ENCODE data around the gene RPL13A. TPM values are rescaled to one million over a fixed set of nuclear protein-coding genes. Genes with fewer than 3 reads are reported as not detected.

RPL13A gene
- total and polyA plus RNA-seq, 9 of the 15 experiments (the other 6 are each of a cell fraction or from before 2014, with no cell fraction given): 1,744 to 5,482 (median 2,949) TPM

DNA sequence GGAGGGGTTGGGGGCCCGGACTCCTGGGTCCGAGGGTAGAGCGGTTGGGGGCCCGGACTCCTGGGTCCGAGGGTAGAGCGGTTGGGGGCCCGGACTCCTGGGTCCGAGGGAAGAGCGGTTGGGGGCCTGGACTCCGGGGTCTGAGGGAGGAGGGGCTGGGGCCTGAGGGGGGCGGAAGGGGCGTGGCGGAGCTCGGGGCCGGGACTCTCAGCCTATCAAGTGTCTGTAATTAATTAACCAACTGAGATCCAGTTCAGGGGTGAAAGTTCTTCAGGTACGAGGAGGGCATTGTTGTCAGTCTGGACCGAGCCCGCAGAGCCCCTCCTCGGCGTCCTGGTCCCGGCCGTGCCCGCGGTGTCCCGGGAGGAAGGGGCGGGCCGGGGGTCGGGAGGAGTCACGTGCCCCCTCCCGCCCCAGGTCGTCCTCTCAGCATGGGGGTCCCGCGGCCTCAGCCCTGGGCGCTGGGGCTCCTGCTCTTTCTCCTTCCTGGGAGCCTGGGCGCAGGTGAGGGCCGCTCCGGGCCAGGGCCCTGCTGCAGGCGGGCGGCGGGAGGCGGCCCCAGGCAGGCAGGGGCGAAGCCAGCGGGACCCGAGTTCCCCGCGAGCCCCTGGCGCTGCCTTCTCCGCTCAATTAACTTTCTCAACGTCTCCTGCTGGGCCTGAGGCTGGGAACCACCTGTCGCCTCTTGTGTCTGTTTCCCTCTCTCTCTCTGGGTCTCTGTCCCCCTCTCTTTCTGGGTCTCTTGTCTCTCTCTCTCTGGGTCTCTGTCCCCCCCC is 25.8 kb downstream of the RPL13A start (continued):
- TF ChIP-seq PCBP1 (IDR thresholded peaks at IDR 0.05; ENCODE audit: low read depth, low read length, poor library complexity, severe bottlenecking) (no peak), DACH1 (IDR thresholded peaks at IDR 0.05; ENCODE audit: partially characterized antibody) (no peak), POU5F1 (IDR thresholded peaks at IDR 0.05; ENCODE audit: borderline replicate concordance, low read depth, low read length, partially characterized antibody) (no peak), POLR2G (IDR thresholded peaks at IDR 0.05; ENCODE audit: low read depth, low read length) (peak; percentile 18; the same call in 1 of the 2 replicates)

DNA sequence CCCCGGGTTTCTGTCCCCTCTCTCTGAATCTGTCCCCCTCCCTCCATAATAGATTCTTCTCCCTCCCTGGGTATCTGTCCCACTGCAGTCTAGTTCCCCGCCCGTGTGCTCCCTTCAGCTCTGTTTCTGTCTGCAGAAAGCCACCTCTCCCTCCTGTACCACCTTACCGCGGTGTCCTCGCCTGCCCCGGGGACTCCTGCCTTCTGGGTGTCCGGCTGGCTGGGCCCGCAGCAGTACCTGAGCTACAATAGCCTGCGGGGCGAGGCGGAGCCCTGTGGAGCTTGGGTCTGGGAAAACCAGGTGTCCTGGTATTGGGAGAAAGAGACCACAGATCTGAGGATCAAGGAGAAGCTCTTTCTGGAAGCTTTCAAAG is 26.3 kb downstream of the RPL13A start:
- ATAC-seq (peak; percentile 20; the same call in 2 of the 3 replicates), FAIRE-seq (no peak), DNase-seq (ENCODE audit: extremely low read depth in 1 of 4, low spot score in 3 of 4) (peak in 1 of 4 experiments; percentile 12)
- intact Hi-C loops (cut with micrococcal nuclease): no loop called here
- POLR2A ChIA-PET: interaction anchor here (0.6 to 0.8 kb wide), 4 partner anchors 21 to 64 kb away, joined by 3 to 4 read pairs (median 3); no protein-coding TSS in a partner anchor
- Histone ChIP-seq H3K9me1 (ENCODE audit: control insufficient read depth, insufficient read depth, low read length) (no peaks in the 10 kb centered on the region), H3K4me3 (no peak overlapping the region), H3K4me1 (replicated peaks in 1 of 2; ENCODE audit: control insufficient read depth in 2 of 2, insufficient read depth in 2 of 2, low read length in 2 of 2) (peaks cover 7 to 35% of the 10 kb centered on the region in 2 experiments; a peak in 4 of 5 replicates), H3K79me2 (ENCODE audit: control insufficient read depth, insufficient read depth, low read length) (no peaks in the 10 kb centered on the region), H2AFZ (ENCODE audit: low read depth, low read length) (0 out of 2 replicates have a peak overlapping the region, but pooled peaks have one; percentile 87), H3K27me3 (ENCODE audit: control insufficient read depth in 2 of 2, insufficient read depth in 2 of 2, low read length in 2 of 2) (no peaks in the 10 kb centered on the region), H3K4me2 (ENCODE audit: insufficient read depth, low read length) (peak overlapping the region; percentile 38; the same call in 1 of the 2 replicates), H4K20me1 (replicated peaks; ENCODE audit: control insufficient read depth, insufficient read depth, low read length) (no peaks in the 10 kb centered on the region), H3K9me3 (replicated peaks; ENCODE audit: control insufficient read depth, insufficient read depth, low read depth, low read length) (no peaks in the 10 kb centered on the region), H3K9ac (ENCODE audit: insufficient read depth in 1 of 2, low read depth in 2 of 2, low read length in 2 of 2) (peak overlapping the region in 1 of 2 experiments; percentile 87; a peak in 1 of 4 replicates), H3K36me3 (ENCODE audit: control insufficient read depth, insufficient read depth, low read length) (no peaks in the 10 kb centered on the region), H3K27ac (ENCODE audit: extremely low read depth, low read depth, low read length) (no peak overlapping the region)
- in situ Hi-C loops (cut with MboI): no loop called here
- CTCF ChIA-PET (ENCODE audit: low intra/inter-chr PET ratio): no interaction called here
- BruUV-seq (replicated peaks): no TSS peak
- 58% methylated on average over 9 of the region's 12 CpGs for whole genome bisulfite sequencing (ENCODE audit: insufficient coverage, low coverage, missing lambda C conversion rate)
- TF ChIP-seq NR2C1 (IDR thresholded peaks at IDR 0.05) (no peak), NR2C1 (tag; IDR thresholded peaks at IDR 0.05) (no peak)
- TF ChIP-seq, protein P1, sequence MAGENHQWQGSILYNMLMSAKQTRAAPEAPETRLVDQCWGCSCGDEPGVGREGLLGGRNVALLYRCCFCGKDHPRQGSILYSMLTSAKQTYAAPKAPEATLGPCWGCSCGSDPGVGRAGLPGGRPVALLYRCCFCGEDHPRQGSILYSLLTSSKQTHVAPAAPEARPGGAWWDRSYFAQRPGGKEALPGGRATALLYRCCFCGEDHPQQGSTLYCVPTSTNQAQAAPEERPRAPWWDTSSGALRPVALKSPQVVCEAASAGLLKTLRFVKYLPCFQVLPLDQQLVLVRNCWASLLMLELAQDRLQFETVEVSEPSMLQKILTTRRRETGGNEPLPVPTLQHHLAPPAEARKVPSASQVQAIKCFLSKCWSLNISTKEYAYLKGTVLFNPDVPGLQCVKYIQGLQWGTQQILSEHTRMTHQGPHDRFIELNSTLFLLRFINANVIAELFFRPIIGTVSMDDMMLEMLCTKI (IDR thresholded peaks at IDR 0.05; ENCODE audit: partially characterized antibody): no peak
